PFSK-1 (cell line): Measurements from ENCODE around the gene TCAF1.

Experiments
- FOXP2 ChIP-seq: optimal IDR thresholded peaks from 2 replicates; pipeline ENCODE3; 2011; ENCODE audit warnings: borderline replicate concordance, control low read depth, inconsistent platforms; ENCODE audit not compliant: insufficient read depth; ENCODE audit errors: extremely low read length, extremely low read depth
- POLR2AphosphoS5 ChIP-seq: IDR thresholded peaks from 2 replicates; pipeline ENCODE4 v1.6.1; 2012; ENCODE audit warnings: low read depth, mild to moderate bottlenecking, control low read depth, low read length, moderate library complexity
- REST ChIP-seq, 2 experiments: IDR thresholded peaks; 2 replicates each; pipeline versions ENCODE4 v1.6.1 to v1.8.0; 2011 to 2012; ENCODE audit warnings: low read depth in 2 of 2, low read length in 2 of 2, control low read depth in 1 of 2, inconsistent platforms in 1 of 2, mild to moderate bottlenecking in 1 of 2, moderate library complexity in 1 of 2; ENCODE audit not compliant: insufficient read depth in 1 of 2
- SIN3A ChIP-seq: IDR thresholded peaks from 2 replicates; pipeline ENCODE4 v1.6.1; 2012; ENCODE audit warnings: mild to moderate bottlenecking, low read length, moderate library complexity, borderline replicate concordance; ENCODE audit not compliant: insufficient read depth
- TAF1 ChIP-seq: IDR thresholded peaks from 2 replicates; pipeline ENCODE4 v1.6.1; 2012; ENCODE audit warnings: low read length, control low read depth, borderline replicate concordance; ENCODE audit not compliant: insufficient read depth

The TCAF1 gene

GRCh38 chr7:143878884-143879283, 23.1 kb downstream of the TCAF1 start:
- TF ChIP-seq FOXP2 (no peak), TAF1 (no peak)

GRCh38 chr7:143877098-143877497, 24.9 kb downstream of the TCAF1 start:
- no peak for TF ChIP-seq FOXP2
- no peak for TF ChIP-seq REST (IDR thresholded peaks at IDR 0.05; ENCODE audit: insufficient read depth in 1 of 2, low read depth in 2 of 2, low read length in 2 of 2)
- TF ChIP-seq POLR2AphosphoS5 = no peak
- no peak for TF ChIP-seq SIN3A
- TF ChIP-seq TAF1 = no peak

GRCh38 chr7:143876218-143876617, 25.8 kb downstream of the TCAF1 start:
- TF ChIP-seq REST (IDR thresholded peaks at IDR 0.05; ENCODE audit: insufficient read depth in 1 of 2, low read depth in 2 of 2, low read length in 2 of 2) = no peak
- TF ChIP-seq FOXP2 = no peak
- TF ChIP-seq POLR2AphosphoS5 = no peak
- TF ChIP-seq TAF1 = no peak
- no peak for TF ChIP-seq SIN3A

GRCh38 chr7:143850682-143851081, 51.3 kb downstream of the TCAF1 start:
- no peak for TF ChIP-seq FOXP2
- TF ChIP-seq SIN3A = no peak
- TF ChIP-seq REST (IDR thresholded peaks at IDR 0.05; ENCODE audit: insufficient read depth in 1 of 2, low read depth in 2 of 2, low read length in 2 of 2) = no peak
- no peak for TF ChIP-seq TAF1
- no peak for TF ChIP-seq POLR2AphosphoS5

GRCh38 chr7:143849785-143850479, 52.0 kb downstream of the TCAF1 start:
- no peak for TF ChIP-seq FOXP2
- TF ChIP-seq REST (IDR thresholded peaks at IDR 0.05; ENCODE audit: insufficient read depth in 1 of 2, low read depth in 2 of 2, low read length in 2 of 2) = no peak
- no peak for TF ChIP-seq TAF1
- no peak for TF ChIP-seq POLR2AphosphoS5
- no peak for TF ChIP-seq SIN3A
